ENCODE results near the gene C19orf18. TPM values are rescaled to one million over a fixed set of nuclear protein-coding genes. Genes with fewer than 3 reads are reported as not detected.

The C19orf18 gene
- total RNA-seq, 4 donors from 2014 or later = 2.7 TPM; not detected in 3

DNA sequence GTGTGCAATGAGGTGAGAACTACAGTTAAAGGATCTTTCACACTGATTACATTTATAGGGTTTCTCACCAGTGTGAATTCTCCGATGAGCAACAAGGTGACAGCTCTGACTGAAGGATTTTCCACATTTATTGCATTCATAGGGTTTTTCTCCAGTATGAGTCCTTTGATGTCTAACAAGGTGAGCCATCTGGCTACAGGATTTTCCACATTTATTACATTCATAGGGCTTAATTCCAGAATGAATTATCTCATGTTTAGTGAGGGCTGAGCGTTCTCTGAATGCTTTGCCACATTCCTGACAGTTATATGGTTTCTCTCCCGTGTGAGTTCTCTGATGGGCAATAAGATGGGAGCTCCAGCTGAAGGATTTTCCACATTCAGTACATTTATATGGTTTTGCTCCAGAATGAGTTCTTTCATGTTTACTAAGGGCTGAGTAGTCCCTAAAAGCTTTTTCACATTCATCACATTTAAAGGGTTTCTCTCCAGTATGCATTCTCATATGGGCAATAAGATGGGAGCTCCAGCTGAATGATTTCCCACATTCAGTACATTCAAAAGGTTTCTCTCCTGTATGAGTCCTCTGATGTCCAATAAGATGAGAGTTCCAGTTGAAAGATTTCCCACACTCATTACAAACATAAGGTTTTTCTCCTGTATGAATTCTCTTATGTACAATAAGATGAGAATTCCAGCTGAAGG, 4.4 kb upstream of the C19orf18 start:
- intact Hi-C loops (cut with DNase I; ENCODE audit: low total_unique reads) = no loop called here
- Histone ChIP-seq H3K4me1 (no peaks in the 10 kb centered on the region), H3K27ac (no peak overlapping the region), H3K36me3 (no peaks in the 10 kb centered on the region), H3K27me3 (no peaks in the 10 kb centered on the region), H3K4me3 (no peak overlapping the region), H3K9me3 (peaks cover 2 to 99% of the 10 kb centered on the region in 2 donors)
- TF ChIP-seq, protein P1, sequence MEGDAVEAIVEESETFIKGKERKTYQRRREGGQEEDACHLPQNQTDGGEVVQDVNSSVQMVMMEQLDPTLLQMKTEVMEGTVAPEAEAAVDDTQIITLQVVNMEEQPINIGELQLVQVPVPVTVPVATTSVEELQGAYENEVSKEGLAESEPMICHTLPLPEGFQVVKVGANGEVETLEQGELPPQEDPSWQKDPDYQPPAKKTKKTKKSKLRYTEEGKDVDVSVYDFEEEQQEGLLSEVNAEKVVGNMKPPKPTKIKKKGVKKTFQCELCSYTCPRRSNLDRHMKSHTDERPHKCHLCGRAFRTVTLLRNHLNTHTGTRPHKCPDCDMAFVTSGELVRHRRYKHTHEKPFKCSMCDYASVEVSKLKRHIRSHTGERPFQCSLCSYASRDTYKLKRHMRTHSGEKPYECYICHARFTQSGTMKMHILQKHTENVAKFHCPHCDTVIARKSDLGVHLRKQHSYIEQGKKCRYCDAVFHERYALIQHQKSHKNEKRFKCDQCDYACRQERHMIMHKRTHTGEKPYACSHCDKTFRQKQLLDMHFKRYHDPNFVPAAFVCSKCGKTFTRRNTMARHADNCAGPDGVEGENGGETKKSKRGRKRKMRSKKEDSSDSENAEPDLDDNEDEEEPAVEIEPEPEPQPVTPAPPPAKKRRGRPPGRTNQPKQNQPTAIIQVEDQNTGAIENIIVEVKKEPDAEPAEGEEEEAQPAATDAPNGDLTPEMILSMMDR (IDR thresholded peaks at IDR 0.05) = no peak
- TF ChIP-seq POLR2A (IDR thresholded peaks at IDR 0.05) = no peak
- no peak for DNase-seq

DNA sequence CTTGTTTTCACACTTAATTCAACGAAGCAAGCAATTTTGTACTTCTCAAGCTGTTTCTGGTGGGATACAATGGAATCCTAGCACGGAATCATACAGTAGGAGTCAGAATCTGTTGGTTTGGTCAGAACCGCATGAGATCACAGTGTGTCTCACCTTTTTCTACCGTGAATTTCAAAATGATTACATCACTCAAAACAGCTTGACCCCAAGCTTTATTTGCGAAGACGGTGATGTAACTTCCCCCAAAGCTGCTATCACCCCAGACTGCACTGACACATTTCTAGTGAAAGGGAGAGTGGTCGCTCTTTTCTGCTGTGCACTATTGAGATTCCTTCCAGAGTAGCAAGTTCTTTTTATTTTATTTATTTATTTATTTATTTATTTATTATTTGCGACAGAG, 9.6 kb downstream of the C19orf18 start:
- intact Hi-C loops (cut with DNase I; ENCODE audit: low total_unique reads) = no loop called here
- peaks cover 0 to 31% of the 10 kb centered on the region in 2 donors for H3K9me3 ChIP-seq
- no peak overlapping the region for H3K27ac ChIP-seq
- H3K4me1 ChIP-seq = no peaks in the 10 kb centered on the region
- H3K4me3 ChIP-seq = no peak overlapping the region
- no peaks in the 10 kb centered on the region for H3K27me3 ChIP-seq
- TF ChIP-seq, protein P1 (IDR thresholded peaks at IDR 0.05) = no peak
- no peak for TF ChIP-seq POLR2A (IDR thresholded peaks at IDR 0.05)
- no peak for DNase-seq
- no peaks in the 10 kb centered on the region for H3K36me3 ChIP-seq

DNA sequence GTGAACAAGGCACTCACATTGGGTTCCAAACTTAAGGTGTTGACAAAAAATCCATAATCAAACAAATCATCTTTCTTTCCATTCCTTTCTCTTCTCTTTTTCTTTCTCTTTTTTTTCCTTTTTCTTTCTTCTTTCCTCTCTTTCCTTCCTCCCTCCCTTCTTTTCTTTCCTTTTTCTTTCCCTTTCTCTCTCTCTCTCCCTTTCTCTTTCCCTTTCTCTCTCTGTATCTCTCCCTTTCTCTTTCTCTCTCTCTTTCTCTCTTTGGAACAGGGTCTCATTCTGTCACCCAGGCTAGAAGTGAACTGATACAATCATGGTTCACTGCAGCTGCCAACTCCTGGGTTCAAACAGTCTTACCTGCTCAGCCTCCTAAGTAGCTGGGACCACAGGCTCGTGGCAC, 12.5 kb downstream of the C19orf18 start:
- Histone ChIP-seq H3K36me3 (no peaks in the 10 kb centered on the region), H3K4me1 (no peaks in the 10 kb centered on the region), H3K27me3 (no peaks in the 10 kb centered on the region), H3K4me3 (no peak overlapping the region), H3K27ac (no peak overlapping the region), H3K9me3 (peaks cover 0 to 17% of the 10 kb centered on the region in 2 donors)
- intact Hi-C loops (cut with DNase I; ENCODE audit: low total_unique reads) = no loop called here
- TF ChIP-seq POLR2A (IDR thresholded peaks at IDR 0.05) = no peak
- TF ChIP-seq, protein P1 (IDR thresholded peaks at IDR 0.05) = no peak
- DNase-seq = no peak

- Histone ChIP-seq H3K9me3 (no peaks in the 10 kb centered on the region), H3K27me3 (no peaks in the 10 kb centered on the region), H3K27ac (no peak overlapping the region), H3K4me3 (no peak overlapping the region), H3K36me3 (no peaks in the 10 kb centered on the region), H3K4me1 (no peaks in the 10 kb centered on the region)
- no peak for DNase-seq
- intact Hi-C loops (cut with DNase I; ENCODE audit: low total_unique reads) = no loop called here
- no peak for TF ChIP-seq POLR2A (IDR thresholded peaks at IDR 0.05)
- TF ChIP-seq, protein P1 (IDR thresholded peaks at IDR 0.05) = no peak
Observed at GRCh38 chr19:57954996-57955395, 19.3 kb downstream of the C19orf18 start.

- no peak for TF ChIP-seq POLR2A (IDR thresholded peaks at IDR 0.05)
- TF ChIP-seq, protein P1 (IDR thresholded peaks at IDR 0.05) = no peak
- no peaks in the 10 kb centered on the region for H3K4me1 ChIP-seq
- H3K4me3 ChIP-seq = no peak overlapping the region
- no peaks in the 10 kb centered on the region for H3K36me3 ChIP-seq
- no peaks in the 10 kb centered on the region for H3K27me3 ChIP-seq
- no peak for DNase-seq
- H3K27ac ChIP-seq = no peak overlapping the region
- peaks cover 0 to 2% of the 10 kb centered on the region in 2 donors for H3K9me3 ChIP-seq
- intact Hi-C loops (cut with DNase I; ENCODE audit: low total_unique reads) = no loop called here
Observed at GRCh38 chr19:57949702-57950101, 24.6 kb downstream of the C19orf18 start.
